NCI-H2081 treated with DMSO at 0.1 percent for 48 hours (cell line): ENCODE measurements around the gene CDH4.
"Not testable (repeated sequence)": the region's sequence is repeated elsewhere in the genome, so short reads cannot be mapped to it uniquely, and the experiment has no call there.

Experiments used
- DNase-seq: peaks from one replicate; lab custom pipeline; 2025; lab: John Stamatoyannopoulos, UW

The CDH4 gene

DNA sequence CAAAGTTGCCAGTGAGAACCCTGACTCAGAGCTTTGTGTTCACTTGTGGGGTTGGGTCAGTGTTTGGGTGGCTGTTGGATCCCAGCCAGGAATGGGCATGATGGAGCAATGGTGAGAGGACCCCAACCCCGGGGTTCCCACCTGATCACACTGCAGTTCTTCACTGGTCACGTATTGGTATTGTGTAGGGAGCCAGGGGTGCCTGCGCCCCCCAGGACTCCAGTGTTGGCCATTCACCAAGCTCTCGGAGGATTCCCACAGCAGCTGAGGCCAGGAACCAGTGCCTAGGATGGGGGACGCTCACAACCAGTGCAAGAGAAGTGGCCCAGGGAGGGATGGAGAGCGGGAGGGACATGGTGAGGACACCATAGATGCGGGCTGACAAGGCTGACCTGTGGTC lies 207.2 kb downstream of the CDH4 start:
- DNase-seq, result no peak

DNA sequence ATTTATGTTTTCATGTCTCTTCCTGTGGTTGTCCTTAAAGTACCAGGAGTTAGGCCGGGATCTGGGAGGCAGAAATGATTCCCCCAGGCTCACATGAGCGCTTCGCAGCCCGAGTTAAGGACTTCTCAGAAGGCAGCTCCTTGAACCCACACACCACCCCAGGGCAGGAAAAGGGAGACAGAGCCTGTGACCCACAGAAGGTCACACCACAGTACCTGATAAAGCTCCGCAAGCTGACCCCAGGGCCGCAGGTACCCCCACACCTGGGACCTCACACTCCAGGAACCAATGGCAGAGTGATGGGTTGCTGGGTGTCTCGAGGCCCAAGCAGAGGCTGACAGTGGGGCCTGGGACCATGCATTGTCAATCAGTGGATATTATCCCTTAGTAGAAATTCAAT lies 207.6 kb downstream of the CDH4 start:
- no peak for DNase-seq

DNA sequence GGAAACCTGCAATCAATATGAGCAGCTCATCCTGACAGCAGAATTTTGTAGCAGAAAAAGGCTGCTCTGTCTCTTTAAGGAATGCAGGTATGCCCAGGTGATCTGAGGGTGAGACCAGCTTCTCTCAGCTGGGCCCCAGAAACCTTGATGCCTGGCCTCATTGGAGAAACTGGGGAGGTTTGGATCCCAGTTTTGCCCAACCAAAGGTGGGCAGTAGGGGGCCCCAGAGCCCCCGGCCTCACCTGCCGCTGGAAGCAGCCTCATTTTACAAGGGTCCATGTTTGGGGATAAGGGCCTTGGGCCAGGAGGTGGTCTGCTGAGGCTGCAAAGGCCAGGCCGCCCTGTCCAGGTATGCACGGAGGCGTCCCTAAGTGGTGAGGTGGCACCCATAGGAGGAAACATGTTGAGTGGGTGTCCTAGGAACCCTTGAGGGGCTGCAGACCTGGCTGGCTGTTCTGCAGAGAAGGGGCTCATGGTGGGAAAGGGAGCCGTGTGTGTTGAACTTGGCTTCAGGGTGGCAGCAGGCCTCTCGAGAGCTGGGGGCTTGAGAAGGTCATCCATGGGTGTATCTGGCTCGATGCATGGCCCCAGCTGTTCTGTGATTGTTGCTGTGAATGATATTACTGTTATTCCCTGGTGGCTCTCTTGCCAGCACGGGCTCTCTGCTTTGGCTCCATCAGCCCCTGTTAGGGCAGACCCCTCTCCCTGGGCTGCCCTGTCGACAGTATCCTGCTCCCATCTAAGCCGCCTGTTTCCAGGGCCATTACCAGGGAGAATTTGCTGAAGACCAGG lies 208.4 kb downstream of the CDH4 start:
- DNase-seq, result no peak

DNA sequence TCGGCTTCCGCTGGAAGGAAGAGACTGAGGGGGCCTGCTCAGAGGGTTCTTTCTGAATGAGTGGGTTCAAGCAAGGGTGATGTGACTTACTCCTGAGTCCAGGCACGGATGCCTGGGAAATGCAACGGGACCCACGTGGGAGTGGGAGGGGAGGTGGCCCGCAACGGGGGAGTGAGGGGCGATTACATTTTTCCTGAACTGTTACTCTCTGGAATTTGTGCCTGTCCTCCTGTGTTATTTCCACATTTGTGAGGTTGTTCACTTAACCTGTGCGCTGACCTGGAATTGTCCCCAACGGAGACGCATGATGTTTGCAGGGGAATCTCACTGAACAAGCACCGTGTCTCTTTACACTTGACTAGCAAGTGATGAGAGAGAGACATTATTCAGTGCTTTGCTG lies 209.4 kb downstream of the CDH4 start:
- DNase-seq, result no peak

DNA sequence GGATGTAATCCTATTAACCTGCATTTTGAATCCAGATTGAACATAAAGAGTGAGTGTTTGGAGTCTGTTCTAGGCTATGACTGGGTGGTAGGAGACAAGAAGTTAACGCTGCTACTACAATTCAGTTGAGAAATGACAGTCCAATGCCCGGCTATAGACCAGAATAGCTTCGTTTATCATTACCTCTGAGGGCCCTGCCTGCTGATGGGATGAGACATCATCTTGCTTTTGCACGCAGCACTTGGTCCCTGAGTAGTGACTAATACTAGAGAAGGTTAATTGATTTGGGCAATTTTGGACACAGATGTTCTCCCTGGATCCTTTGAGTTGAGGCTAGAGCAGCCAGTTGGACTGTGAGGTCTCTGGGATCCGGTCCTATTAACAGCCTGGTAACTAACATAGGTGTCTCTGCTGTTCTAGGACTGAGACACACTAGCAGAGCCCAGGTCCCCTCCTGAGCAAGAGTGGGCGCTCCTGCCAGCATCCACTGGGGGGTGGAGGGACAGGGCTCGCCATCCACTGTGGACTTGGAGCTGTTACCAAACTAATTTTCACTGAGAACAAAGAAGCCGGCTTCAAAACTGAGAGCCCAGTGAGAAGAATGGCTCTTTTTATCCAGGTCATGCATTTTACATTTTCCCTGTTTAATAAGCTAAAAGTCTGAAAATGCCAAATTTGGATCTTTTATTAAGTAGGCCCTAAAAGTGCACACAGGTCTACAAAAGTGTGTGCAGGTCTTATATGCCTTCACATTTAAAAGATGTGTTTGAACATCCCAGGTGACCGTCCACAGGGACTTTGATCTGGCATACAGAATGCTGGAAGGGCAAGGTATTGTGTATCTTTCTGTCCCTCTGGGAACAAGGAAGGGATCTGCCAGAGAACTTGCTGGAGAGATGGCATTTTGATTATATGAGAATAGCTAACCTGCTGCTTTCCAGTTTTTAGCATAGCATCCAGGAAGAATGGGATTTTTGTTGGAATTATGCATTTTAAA lies 212.5 kb downstream of the CDH4 start:
- DNase-seq, result no peak

DNA sequence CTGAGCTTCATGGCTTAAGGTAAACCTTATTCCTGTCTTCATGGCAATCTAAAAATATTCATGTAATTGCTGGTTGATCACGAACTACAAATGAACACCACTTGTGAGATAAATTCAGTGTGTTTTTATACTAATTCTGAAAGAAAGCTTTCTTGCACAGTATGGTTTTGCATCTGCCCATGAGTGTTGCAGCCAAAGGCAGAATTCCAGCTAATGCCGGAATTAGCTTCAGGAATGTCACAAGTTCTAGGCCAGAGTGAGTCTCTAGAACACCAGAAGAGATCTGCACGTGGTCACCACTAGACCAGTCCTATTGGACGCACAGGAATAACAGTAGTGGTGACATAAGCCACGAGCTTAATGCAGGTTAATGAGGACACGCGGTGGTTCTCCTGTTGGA lies 223.7 kb downstream of the CDH4 start:
- DNase-seq, result no peak

DNA sequence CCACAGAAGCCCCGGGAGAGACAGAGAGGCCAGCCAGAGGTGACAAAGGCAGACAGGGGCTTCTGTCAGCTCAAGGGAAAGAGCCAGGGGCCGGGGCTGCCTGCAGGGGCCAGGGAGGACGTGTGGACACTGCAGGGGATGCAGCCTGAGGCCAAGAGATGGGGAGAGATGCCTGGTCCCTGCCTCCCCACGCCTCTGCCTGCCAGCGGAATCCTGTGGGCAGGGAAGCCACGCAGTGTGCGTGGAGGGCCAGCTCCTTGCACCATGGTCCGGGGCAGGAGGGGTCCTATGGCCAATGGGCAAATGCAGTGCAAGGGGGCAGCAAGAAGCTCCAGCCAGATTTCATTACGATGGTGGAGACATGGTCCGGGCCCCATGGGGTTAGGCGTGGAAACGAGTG lies 224.9 kb downstream of the CDH4 start:
- DNase-seq, result no peak

DNA sequence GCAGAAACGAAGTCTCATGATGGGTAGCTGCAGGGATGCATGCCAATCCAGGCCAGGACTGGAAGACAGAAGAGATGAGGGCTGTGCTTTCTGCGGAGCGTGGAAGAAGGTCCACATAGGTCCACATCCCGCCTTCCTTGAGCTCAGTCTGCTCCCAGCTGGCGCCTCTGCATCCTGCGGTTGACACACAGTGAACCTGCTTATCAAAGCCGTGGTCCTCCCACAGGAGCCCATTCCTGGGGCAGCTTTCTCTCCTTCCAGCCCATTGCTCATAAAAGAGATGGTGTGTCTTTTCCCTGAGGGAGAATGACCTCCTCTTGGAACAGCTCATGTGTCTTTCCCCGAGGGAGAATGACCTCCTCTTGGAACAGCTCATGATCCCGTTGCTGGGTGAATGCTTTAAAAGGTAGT lies 225.4 kb downstream of the CDH4 start:
- DNase-seq, result no peak

DNA sequence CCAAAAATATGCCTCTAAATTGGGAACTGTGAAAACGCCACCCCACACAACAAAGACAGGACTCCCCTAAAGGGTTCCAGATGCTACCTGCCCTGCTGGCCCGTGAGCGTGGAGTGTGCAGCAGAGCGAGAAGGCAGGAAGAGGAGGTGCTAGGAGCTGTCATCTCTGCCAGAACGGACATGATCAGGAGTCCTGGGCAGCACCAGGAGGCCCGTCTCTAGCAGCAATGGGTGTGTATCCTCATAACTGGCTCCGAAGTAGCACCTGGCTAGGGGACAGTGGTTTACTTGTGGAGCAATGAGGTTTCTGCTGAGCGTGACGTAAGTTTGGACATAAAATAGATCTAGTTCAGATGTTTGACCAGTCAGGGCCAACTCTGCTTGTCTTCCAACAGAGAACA lies 226.0 kb downstream of the CDH4 start:
- DNase-seq, result no peak

DNA sequence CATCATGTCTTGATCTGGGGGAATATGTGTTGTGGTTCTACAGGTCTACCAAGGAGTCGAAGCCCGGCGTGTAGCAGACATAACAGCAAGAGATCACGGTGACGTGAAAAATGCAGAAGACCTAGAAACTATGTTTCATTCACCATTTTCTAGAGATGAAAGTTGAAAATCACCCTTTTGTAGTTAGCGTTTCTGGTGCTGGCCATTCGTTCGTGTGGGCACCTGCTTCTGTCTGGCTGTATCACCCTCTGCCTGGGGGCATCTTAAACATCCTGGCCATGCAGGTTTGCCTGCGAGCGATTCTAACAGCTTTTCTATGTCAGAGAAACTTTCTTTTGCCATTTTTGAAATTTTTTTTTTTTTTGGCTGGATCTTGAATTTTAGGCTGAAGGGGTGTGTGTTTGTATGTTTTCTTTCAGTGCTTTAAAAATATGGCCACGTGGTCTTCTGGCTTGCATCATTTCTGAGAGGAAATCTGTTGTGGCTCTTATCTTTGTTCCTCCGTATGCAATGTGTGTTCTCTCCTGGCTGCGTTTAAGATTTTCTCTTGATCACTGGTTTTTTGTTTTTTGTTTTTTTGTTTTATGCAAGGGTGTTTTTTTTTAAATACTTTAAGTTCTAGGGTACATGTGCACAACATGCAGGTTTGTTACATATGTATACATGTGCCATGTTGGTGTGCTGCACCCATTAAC lies 226.7 kb downstream of the CDH4 start:
- no peak for DNase-seq

DNA sequence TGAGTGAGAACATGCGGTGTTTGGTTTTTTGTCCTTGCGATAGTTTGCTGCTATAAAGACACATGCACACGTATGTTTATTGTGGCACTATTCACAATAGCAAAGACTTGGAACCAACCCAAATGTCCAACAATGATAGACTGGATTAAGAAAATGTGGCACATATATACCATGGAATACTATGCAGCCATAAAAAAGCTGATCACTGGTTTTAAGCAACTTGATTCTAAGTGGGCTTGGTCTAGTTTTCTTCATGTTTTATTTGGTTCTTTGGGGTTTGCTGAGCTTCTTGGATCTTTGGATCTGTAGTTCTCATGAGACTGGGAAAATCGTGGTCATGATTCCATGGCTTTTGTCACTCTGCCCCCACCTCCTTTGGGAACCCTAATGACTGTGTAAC lies 227.4 kb downstream of the CDH4 start:
- not testable (repeated sequence) for DNase-seq

DNA sequence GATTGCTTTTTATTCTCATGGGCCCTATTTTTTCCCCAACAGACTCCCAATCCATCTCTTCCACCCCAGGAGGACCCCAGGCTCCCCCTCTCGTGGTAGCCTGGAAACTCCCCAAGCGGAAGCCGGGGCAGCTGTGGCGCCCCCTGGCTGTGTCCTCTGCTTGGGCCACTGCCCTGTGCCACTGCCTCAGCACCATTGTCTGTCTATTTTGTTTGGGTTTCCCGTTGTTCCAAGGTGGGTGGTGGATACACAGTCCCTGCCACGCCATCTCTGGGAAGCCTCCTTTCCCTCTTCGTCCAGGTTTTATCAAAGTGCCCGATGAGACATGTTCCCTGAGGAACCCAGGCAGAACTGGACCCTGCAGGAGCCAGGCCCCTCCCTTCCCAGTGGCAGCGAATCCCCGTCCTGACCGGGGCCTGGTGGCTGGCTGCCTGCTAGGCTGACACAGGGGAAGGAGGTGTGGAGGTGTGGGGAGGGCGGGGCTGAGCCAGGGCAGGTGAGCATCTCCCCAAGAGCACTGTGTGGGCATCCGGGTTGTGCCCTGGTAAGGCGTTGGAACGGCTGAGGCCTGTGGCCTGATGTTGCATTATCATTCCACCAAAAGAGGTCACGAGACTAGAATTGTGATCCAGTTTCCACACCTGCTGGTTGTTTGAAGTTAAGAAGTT lies 228.2 kb downstream of the CDH4 start:
- DNase-seq, result no peak

DNA sequence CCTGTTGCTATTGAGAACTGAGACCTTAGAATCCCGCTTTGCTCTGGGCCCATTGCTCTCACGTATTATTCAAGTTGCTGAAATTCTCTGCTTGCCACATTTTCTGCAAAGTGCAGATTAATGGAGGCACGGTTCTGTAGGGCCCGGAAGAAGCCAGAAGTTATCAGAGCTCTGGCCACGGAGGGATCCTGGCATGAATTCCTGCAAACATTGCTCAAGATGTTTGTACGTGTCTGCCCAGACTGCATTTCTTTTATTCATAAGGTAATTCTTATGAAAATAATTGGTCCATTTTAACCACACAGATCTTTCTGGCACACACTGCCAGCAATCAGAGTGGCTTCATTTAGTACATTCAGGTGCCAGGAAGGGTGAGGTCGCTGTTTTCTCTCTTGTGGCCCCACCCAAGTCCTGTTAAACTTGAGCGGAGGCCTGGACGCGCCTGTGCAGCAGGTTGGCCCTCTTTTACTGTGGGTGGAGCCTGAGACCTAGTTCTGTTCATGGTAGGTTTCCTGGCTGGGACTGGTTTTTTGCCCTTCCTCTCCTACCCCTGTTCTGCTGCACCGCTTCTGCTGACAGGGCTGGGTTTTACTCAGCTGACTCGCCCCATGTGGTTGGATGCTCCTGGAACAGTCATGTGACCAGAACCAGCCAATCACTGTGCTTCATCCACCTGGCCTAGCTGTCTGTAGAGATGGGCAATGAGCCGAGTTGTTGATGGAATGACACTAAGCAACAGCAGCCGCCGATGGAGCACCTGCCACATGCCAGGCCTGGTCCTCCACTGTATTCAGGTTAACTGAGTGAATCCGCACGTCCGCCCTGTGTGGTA lies 230.2 kb downstream of the CDH4 start:
- no peak for DNase-seq

DNA sequence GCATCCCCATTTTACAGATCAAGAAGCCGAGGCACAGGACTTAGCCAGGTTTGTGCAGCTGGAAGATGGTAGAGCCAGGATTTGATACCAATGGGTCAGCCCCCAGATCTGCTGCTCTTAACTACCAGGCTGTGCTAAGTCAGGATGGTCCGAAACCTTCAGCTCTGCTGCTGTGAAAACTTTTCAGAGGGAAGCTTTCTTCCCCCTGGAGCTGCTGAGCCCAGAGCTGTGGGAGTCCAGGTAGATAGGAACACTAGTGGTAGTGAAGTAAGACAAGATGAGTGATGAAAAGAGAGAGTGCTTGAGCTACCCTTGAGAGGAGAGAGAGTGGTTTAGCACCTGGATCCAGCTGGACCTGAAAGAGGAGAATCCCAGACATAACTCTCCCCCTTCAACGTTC lies 230.8 kb downstream of the CDH4 start:
- DNase-seq, result no peak

DNA sequence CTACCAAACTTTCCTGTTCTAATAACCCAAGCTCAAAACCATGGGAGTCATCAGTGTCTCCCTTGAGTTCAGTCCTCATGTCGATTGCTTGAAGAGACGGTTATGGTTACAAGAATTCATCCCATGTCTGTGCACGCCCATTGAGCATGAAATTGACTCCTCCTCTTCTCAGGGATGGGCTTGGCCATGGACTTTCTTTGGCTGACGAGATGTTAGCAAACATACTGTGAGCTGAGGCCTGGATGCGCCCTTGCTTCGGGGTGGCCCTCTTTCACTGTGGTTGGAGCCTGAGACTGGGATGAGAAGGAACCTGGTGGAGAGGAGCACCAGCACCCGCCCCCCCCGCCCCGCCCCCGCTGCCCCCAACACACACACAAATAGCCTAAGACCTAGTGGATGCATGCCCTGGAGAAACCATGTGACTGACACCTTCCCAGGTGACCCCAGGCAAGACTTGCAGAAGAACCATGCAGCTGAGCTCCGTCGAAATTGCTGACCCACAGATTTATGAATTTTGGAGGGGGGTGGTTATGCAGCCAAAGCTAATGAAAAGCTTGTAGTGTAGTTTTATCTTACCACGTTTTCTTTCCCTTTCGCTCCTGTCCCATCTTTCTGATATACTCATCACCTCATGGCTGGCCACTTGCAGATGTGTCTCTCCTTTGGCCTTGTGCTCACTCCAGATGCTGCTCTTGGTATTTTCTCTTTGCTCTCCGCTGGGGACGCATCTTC lies 231.4 kb downstream of the CDH4 start:
- DNase-seq, result no peak

DNA sequence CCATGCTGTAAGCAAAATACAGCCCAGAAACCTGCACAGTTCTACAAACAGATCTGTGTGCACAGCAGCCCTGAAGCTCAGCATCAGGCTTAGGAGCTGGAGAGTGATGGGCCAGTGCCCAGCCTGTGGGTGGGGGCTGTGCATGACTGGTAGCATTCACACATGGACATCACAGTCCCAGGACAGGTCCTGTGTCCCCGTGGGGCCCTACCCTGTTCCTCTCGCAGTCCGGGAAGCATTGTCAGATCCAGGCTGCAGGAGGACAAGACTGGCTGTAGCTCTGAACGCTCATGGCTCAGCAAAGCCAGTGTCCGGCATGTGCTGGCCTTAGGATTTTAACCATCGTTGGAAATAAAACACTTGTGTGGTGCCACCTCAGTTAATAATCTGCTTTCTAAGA lies 234.1 kb downstream of the CDH4 start:
- DNase-seq, result no peak

DNA sequence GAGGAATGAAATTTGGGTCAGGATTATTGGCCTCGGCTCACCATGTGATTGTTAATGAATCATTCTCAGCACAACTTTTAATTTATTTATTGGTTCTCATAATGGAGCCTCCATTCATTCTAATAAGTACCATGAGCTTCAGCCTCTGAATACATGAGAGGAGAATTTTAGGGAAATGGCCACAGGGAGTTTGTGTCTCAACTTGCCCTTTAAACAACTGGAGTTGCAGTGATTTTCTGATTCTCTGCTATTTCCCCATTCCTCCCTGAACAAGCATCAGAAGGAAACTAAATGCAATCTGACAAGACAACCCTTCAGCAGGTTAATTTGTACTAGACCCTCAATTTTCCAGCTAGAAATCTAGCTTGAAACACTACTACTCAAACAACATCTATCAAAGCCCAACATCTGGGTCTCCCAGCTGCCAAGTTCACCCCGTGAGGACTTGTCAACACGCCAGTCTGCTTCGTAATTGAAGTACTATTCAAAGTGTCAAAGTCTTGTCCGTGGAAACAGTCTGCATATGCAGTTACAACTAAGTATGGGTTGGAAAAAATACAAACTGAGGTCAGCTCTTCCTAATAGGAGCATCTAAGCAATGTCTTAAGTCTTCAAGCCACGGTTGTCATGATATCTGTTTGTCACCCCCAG lies 235.4 kb downstream of the CDH4 start:
- no peak for DNase-seq

DNA sequence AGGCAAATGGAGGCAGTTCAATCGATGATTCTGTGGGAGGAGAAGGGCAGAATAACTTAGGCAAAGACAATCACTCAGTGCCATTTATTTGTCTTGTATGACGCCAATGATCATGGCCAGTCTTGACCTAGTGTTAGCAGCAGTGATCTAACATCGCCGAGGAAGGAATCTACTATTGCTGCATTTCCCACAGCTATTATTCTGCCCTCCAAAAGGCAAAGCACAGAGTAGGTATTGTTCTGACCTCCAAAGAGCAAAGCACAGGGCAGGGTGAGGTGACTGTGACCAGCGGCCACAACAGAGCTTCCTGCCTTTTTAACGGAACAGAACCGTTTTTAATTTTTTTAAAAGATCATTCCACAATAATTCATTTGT lies 235.9 kb downstream of the CDH4 start:
- no peak for DNase-seq

DNA sequence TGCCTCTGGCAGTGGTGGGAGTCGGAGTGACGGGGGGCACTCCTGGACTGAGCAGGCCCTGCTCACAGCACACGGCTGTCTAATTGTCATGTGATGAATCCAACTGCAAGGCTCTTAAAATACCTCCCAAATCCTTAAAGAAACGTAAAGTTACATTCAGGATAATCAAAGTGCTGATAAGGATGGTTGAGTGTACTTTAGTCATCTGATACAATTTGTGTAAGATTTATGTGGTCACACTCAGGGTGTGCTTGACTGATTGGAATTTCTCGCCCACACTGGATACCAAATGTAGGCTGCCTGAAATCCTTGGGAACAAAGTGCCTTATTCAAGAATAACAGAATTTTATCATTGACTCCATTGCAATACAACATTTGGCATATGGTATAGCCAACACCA lies 238.7 kb downstream of the CDH4 start:
- no peak for DNase-seq

DNA sequence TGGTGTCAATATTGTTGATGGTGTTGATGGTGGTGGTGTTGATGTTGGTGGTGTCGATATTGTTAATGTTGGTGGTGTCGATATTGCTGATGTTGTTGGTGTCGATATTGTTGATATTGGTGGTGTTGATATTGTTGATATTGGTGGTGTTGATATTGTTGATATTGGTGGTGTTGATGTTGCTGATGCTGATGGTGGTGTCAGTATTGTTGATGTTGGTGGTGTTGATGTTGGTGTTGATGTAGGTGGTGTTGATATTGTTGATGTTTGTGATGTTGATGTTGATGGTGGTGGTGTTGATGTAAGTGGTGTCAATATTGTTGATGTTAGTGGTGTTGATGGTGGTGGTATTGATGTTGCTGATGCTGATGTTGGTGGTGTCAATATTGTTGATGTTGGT lies 240.0 kb downstream of the CDH4 start:
- no peak for DNase-seq
